ENCODE data around the gene PAM.
A peak's percentile ranks its signal among the peaks of the same experiment; 100 is the strongest.

The PAM gene

DNA sequence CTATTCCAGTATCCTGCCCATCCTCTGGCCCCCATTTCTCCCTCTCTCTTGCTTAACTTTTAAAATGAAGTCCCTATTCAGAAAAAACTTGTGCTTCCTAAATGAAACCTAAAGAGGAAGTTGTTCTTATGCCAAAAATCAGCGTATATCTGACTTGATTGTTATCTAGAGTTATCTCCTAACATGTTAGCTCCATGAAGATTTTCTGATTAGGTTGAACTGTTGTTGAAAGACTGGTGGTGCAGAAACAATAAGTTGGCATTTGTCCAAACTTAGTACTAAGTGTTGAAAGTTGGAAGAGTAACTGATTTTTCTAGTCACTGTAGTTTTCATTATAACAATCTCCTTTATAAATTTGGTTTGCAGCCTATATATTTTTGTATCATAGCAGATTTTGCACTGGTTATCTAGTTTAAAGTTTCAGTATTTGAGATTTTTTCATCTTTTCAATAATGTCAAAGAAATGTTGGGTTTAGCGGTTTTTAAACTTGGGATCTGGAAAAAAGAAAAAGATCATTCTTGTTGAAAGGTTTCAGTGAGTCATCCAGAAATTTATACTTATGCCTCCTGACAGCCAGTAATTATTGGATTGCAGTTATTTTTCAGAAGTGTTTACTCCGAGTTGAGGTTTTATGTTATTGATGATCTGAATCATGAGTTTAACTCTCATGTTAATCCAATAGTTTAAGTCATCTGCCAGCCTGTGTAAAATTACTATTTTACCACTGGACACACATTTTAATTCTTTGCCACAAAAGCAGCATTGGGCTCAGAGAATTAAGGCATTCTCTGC lies 60.6 kb downstream of the PAM start:
- TF ChIP-seq CTCF (IDR thresholded peaks at IDR 0.05; ENCODE audit: insufficient read depth, low read depth, low read length, missing control alignments): no peak
- DNase-seq (ENCODE audit: low read depth): no peak
- no peak overlapping the region for H3K4me3 ChIP-seq (ENCODE audit: low read depth, low read length)

DNA sequence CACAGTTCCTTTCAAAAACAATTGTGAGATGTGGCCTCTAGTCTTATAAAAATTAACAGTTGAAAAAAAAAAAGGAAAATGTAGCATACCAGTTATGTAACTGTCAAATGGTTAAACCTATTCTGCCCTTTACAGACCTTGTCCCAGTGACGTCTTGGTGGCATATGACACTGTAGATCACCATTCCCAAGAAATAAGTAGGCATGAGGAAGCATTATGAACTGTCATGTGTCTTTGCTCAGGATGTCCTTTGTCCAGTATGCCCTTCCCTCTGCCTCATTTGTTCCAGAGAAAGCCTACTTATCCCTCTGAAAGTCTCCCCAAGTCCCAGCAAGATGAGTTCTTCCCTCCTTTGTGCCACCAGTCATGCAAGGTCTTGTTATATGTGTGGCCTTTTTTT lies 63.2 kb downstream of the PAM start:
- TF ChIP-seq CTCF (IDR thresholded peaks at IDR 0.05; ENCODE audit: insufficient read depth, low read depth, low read length, missing control alignments): no peak
- no peak overlapping the region for H3K4me3 ChIP-seq (ENCODE audit: low read depth, low read length)
- DNase-seq (ENCODE audit: low read depth): no peak

- DNase-seq (ENCODE audit: low read depth): peak; percentile 25
- H3K4me3 ChIP-seq (ENCODE audit: low read depth, low read length): no peak overlapping the region
- no peak for TF ChIP-seq CTCF (IDR thresholded peaks at IDR 0.05; ENCODE audit: insufficient read depth, low read depth, low read length, missing control alignments)
Observed at GRCh38 chr5:102818934-102819333, 63.8 kb downstream of the PAM start.

DNA sequence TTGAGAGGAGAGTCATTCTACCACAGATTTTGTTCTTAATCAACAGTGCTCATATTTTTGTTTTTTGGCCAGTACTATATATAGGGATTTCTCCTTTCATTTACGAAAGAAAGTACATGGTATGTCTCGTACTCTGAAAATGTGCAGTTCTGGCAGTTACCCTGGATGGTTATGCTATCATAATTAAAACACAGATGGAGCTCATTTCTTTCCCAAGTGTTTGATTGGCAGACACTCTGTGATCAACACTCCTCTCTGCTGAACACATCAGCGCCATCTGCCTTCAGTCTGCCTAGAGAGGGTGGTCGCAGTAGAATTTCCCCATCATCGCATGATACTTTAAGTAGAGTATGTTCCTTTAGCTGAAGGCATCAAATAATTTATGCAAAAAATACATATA lies 64.5 kb downstream of the PAM start:
- H3K4me3 ChIP-seq (ENCODE audit: low read depth, low read length): no peak overlapping the region
- DNase-seq (ENCODE audit: low read depth): no peak
- TF ChIP-seq CTCF (IDR thresholded peaks at IDR 0.05; ENCODE audit: insufficient read depth, low read depth, low read length, missing control alignments): no peak

- TF ChIP-seq CTCF (IDR thresholded peaks at IDR 0.05; ENCODE audit: insufficient read depth, low read depth, low read length, missing control alignments): no peak
- no peak for DNase-seq (ENCODE audit: low read depth)
Observed at GRCh38 chr5:102823441-102823874, 68.4 kb downstream of the PAM start.

DNA sequence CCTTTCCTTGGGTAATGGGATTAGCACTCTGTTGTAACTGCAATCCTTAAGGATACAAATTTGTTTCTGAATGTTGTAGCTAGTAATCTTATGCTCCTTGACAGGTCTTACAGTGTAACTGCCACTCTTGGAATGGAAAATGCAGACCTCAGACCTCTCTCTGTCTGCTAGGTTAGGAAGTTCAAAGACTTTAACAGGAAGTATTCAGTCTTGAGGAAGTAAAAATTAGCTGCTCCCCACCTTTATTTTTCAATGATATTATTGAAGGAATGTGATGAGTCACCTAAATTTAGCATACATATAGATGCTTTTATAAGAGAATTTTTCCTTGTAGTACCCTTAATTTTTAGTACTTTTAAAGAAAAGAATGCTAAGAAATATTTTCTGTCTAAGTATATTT lies 71.5 kb downstream of the PAM start:
- no peak overlapping the region for H3K4me3 ChIP-seq (ENCODE audit: low read depth, low read length)
- no peak for DNase-seq (ENCODE audit: low read depth)
- TF ChIP-seq CTCF (IDR thresholded peaks at IDR 0.05; ENCODE audit: insufficient read depth, low read depth, low read length, missing control alignments): no peak

More at GRCh38 chr5:102823441-102823874, 68.4 kb downstream of the PAM start:
- no peak overlapping the region for H3K4me3 ChIP-seq (ENCODE audit: low read depth, low read length)

DNA sequence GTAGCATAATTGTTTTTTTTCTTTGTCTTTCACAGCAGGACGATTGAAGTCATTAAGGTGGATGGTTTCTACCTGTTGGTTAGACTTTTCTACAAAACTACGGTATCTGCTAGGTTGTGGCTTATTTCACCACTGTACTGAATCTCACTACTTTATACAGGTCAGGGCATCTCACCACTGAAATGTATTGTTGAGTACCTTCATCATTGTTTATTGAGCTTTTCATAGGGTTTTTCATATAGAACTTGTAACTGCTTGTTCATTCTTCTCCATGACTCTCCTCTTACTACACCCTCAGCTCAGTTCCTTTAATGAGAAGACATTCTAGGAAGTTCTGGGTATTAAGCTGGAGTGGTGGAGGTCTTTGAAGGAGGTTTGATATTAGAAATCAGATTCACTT lies 75.1 kb downstream of the PAM start:
- TF ChIP-seq CTCF (IDR thresholded peaks at IDR 0.05; ENCODE audit: insufficient read depth, low read depth, low read length, missing control alignments): no peak
- no peak overlapping the region for H3K4me3 ChIP-seq (ENCODE audit: low read depth, low read length)
- DNase-seq (ENCODE audit: low read depth): no peak

Data from GM12865 (cell line).